ENCODE measurements around the gene TRAPPC5.

The TRAPPC5 gene

GRCh38 chr19:7701654-7702457, 21.2 kb downstream of the TRAPPC5 start, which contains the start of gene FCER2:
Gene FCER2, minus strand, starts transcription at chr19:7702131. Its CDS starts 2,371 bp downstream, at chr19:7699760.
- no peak for DNase-seq

DNA sequence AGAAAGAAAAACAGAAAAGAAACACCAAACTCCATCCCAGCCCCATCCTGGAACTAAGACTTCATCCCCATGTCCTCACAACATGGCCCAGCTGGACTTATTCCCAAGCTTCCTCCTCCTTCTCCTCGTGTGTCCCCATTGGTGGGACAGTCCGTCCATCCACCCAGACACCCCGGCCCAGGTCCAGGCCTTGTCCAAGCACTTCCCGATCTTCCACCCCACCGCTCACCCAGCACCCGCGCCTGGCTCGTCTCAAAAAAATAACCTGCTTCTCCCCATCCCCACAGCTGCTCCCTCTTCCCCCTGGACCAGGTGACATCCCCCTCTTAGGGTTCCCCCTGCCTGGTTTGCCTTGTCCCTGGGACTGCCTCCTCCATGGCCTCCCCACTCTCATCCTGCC, 22.7 kb downstream of the TRAPPC5 start:
- DNase-seq: no peak

DNA sequence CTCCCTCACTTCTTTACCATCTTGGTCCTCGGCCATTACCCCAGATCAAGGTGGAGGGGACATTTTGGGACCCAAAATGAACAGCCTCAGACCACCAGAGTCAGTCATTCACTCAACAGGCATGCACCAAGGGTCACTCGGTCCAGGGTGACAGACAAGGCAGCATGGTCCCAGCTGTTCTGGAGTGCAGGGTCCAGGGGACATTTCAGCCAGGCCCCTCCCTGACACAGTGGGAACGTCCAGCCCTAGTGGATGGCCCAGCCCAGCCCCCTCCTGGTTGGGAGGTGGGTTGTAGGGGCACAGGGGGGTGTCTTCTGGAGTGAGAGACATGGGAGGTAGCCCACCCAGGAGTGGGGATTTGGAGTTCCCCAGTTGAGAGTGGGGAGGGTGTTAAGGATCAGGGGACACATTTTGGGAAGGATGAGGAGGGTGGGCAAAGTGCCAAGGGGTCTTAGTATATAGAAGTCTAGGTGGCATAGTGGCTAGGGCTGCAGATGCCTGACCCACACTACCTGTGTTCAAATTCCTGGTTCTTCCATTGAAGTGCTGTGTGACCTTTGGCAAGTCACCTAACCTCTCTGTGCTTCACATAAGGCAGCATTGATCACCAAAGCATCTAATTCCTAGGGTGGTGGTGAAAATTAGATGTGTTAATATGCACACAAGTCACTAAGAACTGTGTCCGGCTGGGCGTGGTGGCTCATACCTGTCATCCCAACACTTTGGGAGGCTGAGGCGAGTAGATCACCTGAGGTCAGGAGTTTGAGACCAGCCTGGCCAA, 23.8 kb downstream of the TRAPPC5 start:
- DNase-seq: no peak

- DNase-seq: peak; percentile 90
These were observed 25.0 kb downstream of the TRAPPC5 start for GRCh38 chr19:7705387-7706187.

GRCh38 chr19:7706188-7706954, 25.7 kb downstream of the TRAPPC5 start:
- no peak for DNase-seq

DNA sequence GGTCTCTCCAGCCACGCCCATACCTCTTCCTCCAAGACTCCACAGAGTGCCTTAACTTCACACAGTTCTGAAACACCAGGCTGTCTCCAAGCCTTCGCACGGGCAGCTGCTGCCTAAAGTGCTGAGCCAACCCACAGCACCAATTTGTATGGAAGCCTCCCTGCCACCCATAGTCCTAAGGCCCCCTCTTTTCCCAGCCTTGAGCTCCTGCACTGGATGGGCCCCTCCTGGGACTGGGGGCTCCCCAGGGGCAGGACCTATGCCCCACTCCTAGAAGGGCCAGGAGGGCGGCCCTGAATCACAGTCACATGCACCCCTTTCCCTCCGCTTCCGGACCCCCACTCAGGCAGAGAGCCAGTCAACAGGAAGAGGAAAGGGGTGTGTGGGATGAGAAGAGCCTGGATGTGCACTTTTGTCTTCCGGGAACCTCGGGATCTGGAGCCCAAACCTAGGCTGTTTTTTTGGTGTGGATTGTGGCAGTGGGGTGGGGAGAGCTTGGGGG, 26.4 kb downstream of the TRAPPC5 start:
- no peak for DNase-seq

DNA sequence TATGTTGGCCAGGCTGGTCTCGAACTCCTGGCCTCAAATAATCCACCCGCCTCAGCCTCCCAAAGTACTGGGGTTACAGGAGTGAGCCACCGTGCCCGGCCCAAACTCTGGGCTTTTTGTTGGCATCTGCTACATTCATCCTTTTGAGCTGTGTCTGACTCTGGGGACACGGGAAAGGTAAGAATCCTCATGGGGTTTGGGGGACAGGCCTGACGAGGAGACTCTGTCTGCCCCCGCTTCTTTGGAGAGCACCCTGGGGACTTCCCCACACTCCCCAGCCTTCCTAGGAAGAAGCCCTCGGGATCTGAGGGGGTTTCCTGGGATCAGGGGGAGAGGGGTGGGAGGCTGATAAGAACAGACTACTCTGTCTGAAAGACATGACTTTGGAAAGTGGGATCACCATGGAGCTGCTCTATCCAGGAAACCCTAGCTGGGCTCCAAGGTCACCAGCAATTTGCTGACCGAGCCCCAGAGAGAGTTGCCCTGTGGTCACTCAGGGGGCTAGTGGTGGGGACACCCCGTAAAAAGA, 29.4 kb downstream of the TRAPPC5 start:
- DNase-seq: no peak

GRCh38 chr19:7710616-7711015, 30.0 kb downstream of the TRAPPC5 start:
- DNase-seq: no peak

DNA sequence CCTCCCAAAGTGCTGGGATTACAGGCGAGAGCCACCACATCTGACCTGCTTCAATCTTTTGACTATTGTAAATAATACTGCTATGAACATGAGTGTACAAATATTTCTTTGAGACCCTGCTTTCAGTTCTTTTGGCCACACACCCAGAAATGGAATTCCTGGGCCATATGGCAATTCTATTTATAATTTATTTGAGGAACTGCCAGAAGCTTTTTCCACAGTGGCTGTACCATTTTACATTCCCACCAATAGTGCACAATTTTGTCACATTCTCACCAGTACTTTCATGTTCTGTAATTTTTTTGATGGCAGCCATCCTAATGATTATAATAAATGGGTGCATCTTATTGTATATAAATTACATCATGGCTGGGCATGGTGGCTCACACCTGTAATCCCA, 35.0 kb downstream of the TRAPPC5 start:
- DNase-seq: no peak

DNA sequence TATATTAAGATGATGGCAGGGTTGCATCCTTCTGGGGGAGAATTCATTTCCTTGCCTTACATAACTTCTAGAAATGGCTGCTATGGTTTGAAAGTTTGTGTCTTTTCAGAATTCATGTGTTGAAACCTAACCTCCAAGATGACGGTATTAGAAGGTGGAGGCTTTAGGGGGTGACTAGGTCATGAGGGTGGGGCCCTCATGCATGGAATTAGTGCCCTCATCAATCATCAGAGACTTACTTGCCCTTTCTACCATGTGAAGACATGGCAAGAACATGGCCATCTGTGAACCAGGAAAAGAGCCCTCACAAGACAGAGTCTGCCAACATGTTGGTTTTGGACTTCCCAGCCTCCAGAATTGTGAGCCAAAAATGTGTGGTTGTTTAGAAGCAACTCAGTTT, 36.1 kb downstream of the TRAPPC5 start:
- no peak for DNase-seq

DNA sequence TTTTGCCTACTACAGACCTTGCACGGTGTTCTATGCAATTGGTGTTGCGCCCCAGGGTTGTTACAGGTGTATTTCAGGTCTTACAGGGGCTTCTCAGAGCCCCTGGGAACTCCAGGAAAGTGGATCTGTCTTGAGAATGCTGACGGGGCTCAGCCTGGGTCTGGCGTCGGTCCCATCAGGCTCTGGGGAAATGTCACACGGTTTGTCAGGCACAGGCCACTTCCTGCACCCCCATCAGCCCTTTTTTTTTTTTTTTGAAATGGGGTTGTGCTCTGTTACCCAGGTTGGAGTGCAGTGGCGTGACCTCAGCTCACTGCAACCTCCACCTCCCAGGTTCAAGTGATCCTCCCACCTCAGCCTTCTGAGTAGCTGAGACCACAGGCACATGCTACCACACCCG, 38.0 kb downstream of the TRAPPC5 start:
- no peak for DNase-seq

DNA sequence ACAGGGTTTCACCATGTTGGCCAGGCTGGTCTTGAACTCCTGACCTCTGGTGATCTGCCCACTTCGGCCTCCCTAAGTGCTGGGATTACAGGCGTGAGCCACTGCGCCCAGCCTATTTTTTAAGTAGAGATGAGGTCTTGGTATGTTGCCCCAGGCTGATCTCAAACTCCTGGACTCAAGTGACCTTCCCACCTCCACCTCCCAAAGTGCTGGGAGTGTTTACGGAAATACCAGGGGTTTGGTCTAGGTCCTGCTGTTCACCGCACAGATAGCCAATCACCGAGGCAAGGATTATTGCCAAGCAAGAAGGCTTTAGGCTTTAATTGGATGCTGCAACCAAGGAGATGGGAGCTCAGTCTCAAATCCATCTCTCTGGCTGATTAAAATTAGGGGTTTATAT, 39.7 kb downstream of the TRAPPC5 start:
- no peak for DNase-seq

DNA sequence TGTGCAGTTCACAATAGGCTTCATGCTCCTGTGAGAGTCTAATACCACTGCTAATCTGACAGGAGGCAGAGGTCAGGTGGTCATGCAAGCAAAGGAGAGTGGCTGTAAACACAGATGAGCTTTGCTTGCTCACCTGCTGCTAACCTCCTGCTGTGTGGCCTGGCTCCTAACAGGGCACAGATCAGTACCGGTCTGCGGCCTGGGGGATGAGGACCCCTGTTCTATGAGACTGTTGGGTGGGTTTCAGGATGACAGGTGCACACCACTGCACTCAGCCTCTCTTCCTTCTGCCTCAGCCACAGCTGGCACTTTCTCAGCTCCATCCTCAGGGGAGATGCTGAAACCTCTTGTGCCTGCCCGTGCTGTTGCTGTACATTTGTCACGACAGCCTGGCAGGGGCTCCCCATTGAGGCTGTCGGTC, 41.6 kb downstream of the TRAPPC5 start:
- DNase-seq: no peak

GRCh38 chr19:7725791-7726190, 45.2 kb downstream of the TRAPPC5 start:
- DNase-seq: no peak

- DNase-seq: no peak
These were observed 48.6 kb downstream of the TRAPPC5 start for GRCh38 chr19:7729211-7729610.

DNA sequence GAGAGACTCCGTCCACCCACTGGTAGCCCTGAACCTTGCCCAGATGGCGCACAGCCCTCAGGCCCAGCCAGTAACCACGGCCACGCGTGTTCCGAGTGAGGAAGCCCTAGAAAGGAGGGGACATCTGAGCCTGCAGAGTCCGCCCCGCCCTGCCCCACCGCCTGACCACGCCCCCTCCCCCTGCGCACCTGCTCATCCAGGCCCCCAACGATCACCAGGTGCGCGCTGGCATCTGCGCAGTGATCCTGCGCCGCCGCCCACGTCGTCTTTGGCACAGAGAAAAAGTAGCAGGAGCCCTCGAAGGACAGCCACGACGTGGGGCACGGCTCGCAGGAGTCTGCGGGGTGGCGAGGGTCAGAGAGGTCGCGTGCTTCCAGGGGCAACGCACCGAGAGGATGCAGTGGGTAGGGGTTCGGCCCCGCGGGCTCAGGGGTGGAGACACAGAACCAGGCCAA, 49.2 kb downstream of the TRAPPC5 start:
- no peak for DNase-seq

- no peak for DNase-seq
These were observed 49.9 kb downstream of the TRAPPC5 start for GRCh38 chr19:7730286-7731217.

- DNase-seq: no peak
These were observed 50.6 kb downstream of the TRAPPC5 start for GRCh38 chr19:7731218-7731595.

GRCh38 chr19:7731615-7732014, 51.0 kb downstream of the TRAPPC5 start:
- no peak for DNase-seq

DNA sequence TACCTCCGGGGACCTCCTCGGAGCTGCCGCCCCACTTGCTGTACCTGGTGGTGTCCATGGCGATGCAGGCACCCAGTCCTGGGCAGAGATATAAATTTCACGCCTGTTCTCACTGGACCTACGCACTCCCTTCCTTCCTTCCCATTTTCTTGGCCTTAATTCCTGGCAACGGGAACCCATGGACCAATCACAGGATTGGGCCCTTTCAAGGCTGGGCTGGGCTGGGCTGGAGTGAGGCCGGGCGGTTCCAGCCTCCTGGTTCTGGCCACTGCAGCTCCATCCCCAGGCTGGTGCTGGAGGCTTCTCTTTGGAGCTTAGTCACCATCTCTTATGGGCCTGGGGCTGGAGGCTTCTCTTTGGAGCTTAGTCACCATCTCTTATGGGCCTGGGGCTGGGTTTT, 51.4 kb downstream of the TRAPPC5 start, which contains the start of gene CLEC4G:
Gene CLEC4G (minus strand): TSS at position 66 of the 400 bp plus-strand sequence. CDS start 8 bp downstream, at position 58.
- no peak for DNase-seq

DNA sequence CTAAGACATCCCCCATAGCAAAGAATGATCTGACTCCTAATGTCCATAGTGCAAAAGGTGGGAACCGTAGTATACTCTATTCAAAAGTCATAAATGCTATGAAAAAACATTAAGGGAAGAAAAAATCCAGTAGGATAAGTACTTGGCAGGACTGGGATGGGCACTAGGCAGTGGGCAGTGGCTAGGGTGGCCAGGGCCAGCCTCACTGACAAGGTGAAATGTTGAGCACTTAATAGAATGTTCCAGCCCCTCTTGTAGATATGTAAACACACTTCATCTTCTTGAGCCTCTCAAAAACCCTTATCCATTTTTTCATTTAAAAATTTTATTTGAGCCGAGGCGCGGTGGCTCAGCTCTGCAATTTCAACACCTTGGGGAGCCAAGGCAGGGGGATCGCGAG, 52.7 kb downstream of the TRAPPC5 start:
- DNase-seq: no peak

Measured in activated effector memory CD4-positive, alpha-beta T cell treated with anti-CD3 and anti-CD28 coated beads, Interleukin-2, amount 50 U/mL, for 16 hours (primary cell).